Endothelial cell of umbilical vein (primary cell): Measurements from ENCODE around the gene PTPRD. TPM values are rescaled to one million over a fixed set of nuclear protein-coding genes. Genes with fewer than 3 reads are reported as not detected.

Experiments used
- BruUV-seq: library from RNA; stranded (reverse); fragments of 400-500 nt; replicated peaks from 2 replicates; lab custom pipeline; 2021; lab: Mats Ljungman, UMichigan
- CTCF ChIA-PET: fragments of 300-600, 350-600 bp; sonication (Branson Sonifier 250); formaldehyde crosslinking; loops from one replicate; lab custom pipeline; 2021; ENCODE audit warnings: antibody characterized with exemption, inconsistent platforms; lab: Charles Lee
- POLR2A ChIA-PET: fragments of 300-600, 350-600 bp; sonication (Branson Sonifier 250); formaldehyde crosslinking; loops from one replicate; lab custom pipeline; 2021; ENCODE audit warnings: antibody characterized with exemption, inconsistent platforms; lab: Charles Lee
- DNase-seq: peaks from one replicate; pipeline ENCODE4 v3.0.0-alpha.2; 2011; ENCODE audit warnings: low read depth, low spot score
- FAIRE-seq: peaks from 2 replicates; lab custom pipeline; 2011; peaks lifted over from hg19 to GRCh38; lab: Jason Lieb, UNC
- H2AFZ ChIP-seq: 2 replicates; pipeline ENCODE4 v1.6.0; 2012; ENCODE audit warnings: low read depth, low read length, control low read depth, inconsistent platforms
- H3K27ac ChIP-seq: 2 replicates; pipeline ENCODE4 v1.5.1; 2011; ENCODE audit warnings: low read depth, mild to moderate bottlenecking, control low read depth, low read length, moderate library complexity; ENCODE audit not compliant: insufficient read depth
- H3K27me3 ChIP-seq, 2 experiments: 2 replicates each; pipeline versions ENCODE4 v1.6.0 to v1.6.1; 2011; ENCODE audit warnings: low read length in 2 of 2, mixed read lengths in 1 of 2; ENCODE audit not compliant: control insufficient read depth in 2 of 2, insufficient read depth in 2 of 2
- H3K36me3 ChIP-seq, 2 experiments: 2 replicates in 1 of 2; 3 replicates in 1 of 2; pipeline ENCODE4 v1.5.1; 2011; ENCODE audit warnings: low read length in 2 of 2, mild to moderate bottlenecking in 1 of 2, moderate library complexity in 1 of 2; ENCODE audit not compliant: control insufficient read depth in 2 of 2, insufficient read depth in 2 of 2; ENCODE audit errors: extremely low read depth in 1 of 2
- H3K4me1 ChIP-seq: 3 replicates; pipeline ENCODE4 v1.5.1; 2011; ENCODE audit warnings: mild to moderate bottlenecking, low read length; ENCODE audit not compliant: control insufficient read depth, insufficient read depth; ENCODE audit errors: extremely low read depth
- H3K4me2 ChIP-seq: 2 replicates; pipeline ENCODE4 v1.6.1; 2011; ENCODE audit warnings: low read length, control low read depth, mixed read lengths; ENCODE audit not compliant: insufficient read depth
- H3K4me3 ChIP-seq, 3 experiments: fragments of 200-600 bp in 1 of 3; sonication (generic), shearing (Covaris generic) in 1 of 3; replicated peaks in 1 of 3; 2 replicates each; pipeline ENCODE4 v1.5.1; 2011 to 2016; ENCODE audit warnings: control low read depth in 3 of 3, low read length in 3 of 3, mild to moderate bottlenecking in 2 of 3, inconsistent platforms in 1 of 3, low read depth in 1 of 3, moderate library complexity in 1 of 3; ENCODE audit not compliant: insufficient read depth in 1 of 3
- H3K79me2 ChIP-seq: 2 replicates; pipeline ENCODE4 v1.6.0; 2012; ENCODE audit warnings: low read length, inconsistent platforms; ENCODE audit not compliant: control insufficient read depth, insufficient read depth
- H3K9ac ChIP-seq: replicated peaks from 2 replicates; pipeline ENCODE3; 2011; ENCODE audit warnings: low read length, control low read depth; ENCODE audit not compliant: insufficient read depth; ENCODE audit errors: extremely low read depth
- H3K9me1 ChIP-seq: replicated peaks from 3 replicates; pipeline ENCODE4 v1.6.0; 2011; ENCODE audit warnings: mild to moderate bottlenecking, low read length; ENCODE audit not compliant: control insufficient read depth, insufficient read depth; ENCODE audit errors: extremely low read depth
- H3K9me3 ChIP-seq: replicated peaks from 2 replicates; pipeline ENCODE4 v1.5.1; 2012; ENCODE audit warnings: low read length, inconsistent platforms; ENCODE audit not compliant: control insufficient read depth, insufficient read depth
- H4K20me1 ChIP-seq: replicated peaks from 2 replicates; pipeline ENCODE3; 2011; ENCODE audit warnings: mild to moderate bottlenecking, low read length; ENCODE audit not compliant: control insufficient read depth, insufficient read depth; ENCODE audit errors: extremely low read depth
- CTCF ChIP-seq, 2 donors: IDR thresholded peaks; 1 replicate in 1 of 2; 2 replicates in 1 of 2; pipeline ENCODE4 v1.5.1; 2011; ENCODE audit warnings: low read length in 2 of 2, mild to moderate bottlenecking in 2 of 2, moderate library complexity in 2 of 2, control low read depth in 1 of 2, inconsistent platforms in 1 of 2, low read depth in 1 of 2; ENCODE audit not compliant: insufficient read depth in 1 of 2; ENCODE audit errors: extremely low read depth in 1 of 2
- EZH2 ChIP-seq: IDR thresholded peaks from 2 replicates; pipeline ENCODE4 v1.6.1; 2012; ENCODE audit warnings: borderline replicate concordance, low read depth, mild to moderate bottlenecking, moderate library complexity, low read length, inconsistent platforms; ENCODE audit not compliant: severe bottlenecking
- FOS ChIP-seq: IDR thresholded peaks from 2 replicates; pipeline ENCODE4 v1.6.1; 2011; ENCODE audit warnings: mild to moderate bottlenecking, low read length, moderate library complexity, borderline replicate concordance; ENCODE audit not compliant: insufficient read depth
- GATA2 ChIP-seq: IDR thresholded peaks from 2 replicates; pipeline ENCODE4 v1.7.0; 2011; ENCODE audit warnings: low read depth, mild to moderate bottlenecking, moderate library complexity, mixed read lengths, low read length; ENCODE audit not compliant: insufficient read length, insufficient read depth
- JUN ChIP-seq: IDR thresholded peaks from 2 replicates; pipeline ENCODE4 v1.6.1; 2011; ENCODE audit warnings: borderline replicate concordance, low read depth; ENCODE audit not compliant: insufficient read length, insufficient read depth
- MAX ChIP-seq: IDR thresholded peaks from 2 replicates; pipeline ENCODE4 v1.6.1; 2011; ENCODE audit not compliant: insufficient read depth, insufficient read length
- MYC ChIP-seq: IDR thresholded peaks from one replicate; pipeline ENCODE4 v1.6.1; 2011; ENCODE audit warnings: mild to moderate bottlenecking, low read depth, low read length
- POLR2A ChIP-seq: IDR thresholded peaks from 2 replicates; pipeline ENCODE4 v1.6.1; 2012; ENCODE audit warnings: low read depth, mild to moderate bottlenecking, control low read depth, low read length
- POLR2AphosphoS5 ChIP-seq: IDR thresholded peaks from 2 replicates; pipeline ENCODE4 v1.6.1; 2012; ENCODE audit warnings: low read depth, mild to moderate bottlenecking, control low read depth, low read length, moderate library complexity; ENCODE audit not compliant: insufficient read depth
- dilution Hi-C: fragments of 300-500 bp; cut with MboI; formaldehyde crosslinking; loops from one replicate; pipeline ENCODE4 v1.15.0; 2019; ENCODE audit warnings: low sequenced_read_pairs; ENCODE audit not compliant: extremely low pct_ligation_motif_present
- intact Hi-C: fragments of 100-400 bp; cut with micrococcal nuclease; formaldehyde crosslinking; loops from one replicate; pipeline ENCODE4 v1.10.0; 2022
- polyA plus RNA-seq, 4 experiments: library from polyadenylated mRNA; depleted of rRNA in 3 of 4; stranded (reverse) in 3 of 4; unstranded in 1 of 4; fragments of >200 nt; gene quantifications; 2 replicates each; pipeline versions ENCODE4 v1.2.1 to v1.2.3, GENCODE V29; 2011 to 2012; ENCODE audit warnings: missing spikeins in 1 of 4
- total RNA-seq: library from RNA; stranded (reverse); gene quantifications from 2 replicates; pipeline ENCODE4 v1.2.3, GENCODE V29; 2021

Gene PTPRD
- total and polyA plus RNA-seq, 2 donors (not counting 3 experiments of a cell fraction or from before 2014, with no cell fraction given), result 5.5 to 5.7 TPM

- ChIA-PET CTCF (no interaction called here), POLR2A (no interaction called here)
- no peaks in the 10 kb centered on the region for H3K9me3 ChIP-seq
- DNase-seq, result no peak
- H3K9me1 ChIP-seq, result no peaks in the 10 kb centered on the region
- no peak for FAIRE-seq
- no peak overlapping the region for H3K4me3 ChIP-seq
- H3K79me2 ChIP-seq, result no peaks in the 10 kb centered on the region
- no peak overlapping the region for H3K4me2 ChIP-seq
- no peak overlapping the region for H3K9ac ChIP-seq
- TF ChIP-seq JUN, result no peak
- TF ChIP-seq GATA2, result no peak
- no peak for TF ChIP-seq FOS
- TF ChIP-seq EZH2, result no peak
- TF ChIP-seq POLR2A, result no peak
- no peak for TF ChIP-seq CTCF (IDR thresholded peaks at IDR 0.05; ENCODE audit: extremely low read depth in 1 of 2, insufficient read depth in 1 of 2, low read depth in 1 of 2, low read length in 2 of 2)
- no peak for TF ChIP-seq MYC
- no peak for TF ChIP-seq POLR2AphosphoS5
- no peak for TF ChIP-seq MAX
- no peaks in the 10 kb centered on the region for H4K20me1 ChIP-seq
- H3K4me1 ChIP-seq, result peaks cover 4% of the 10 kb centered on the region
- dilution Hi-C loops (no loop called here), intact Hi-C loops (loop anchor here (5.0 to 10.0 kb wide), 3 partner anchors 372 to 1065 kb away; partner anchors contain the start of gene DMAC1)
- H3K27me3 ChIP-seq, result peaks cover 13 to 22% of the 10 kb centered on the region in 2 experiments
- no TSS peak for BruUV-seq
- H2AFZ ChIP-seq, result no peak overlapping the region
- no peaks in the 10 kb centered on the region for H3K36me3 ChIP-seq
- H3K27ac ChIP-seq, result no peak overlapping the region
These were observed 1753.4 kb downstream of the PTPRD start for GRCh38 chr9:8859416-8859815.
